GM18907 (cell line): ENCODE data around the gene GPX5.

ENCODE experiments used
- ATAC-seq: cut with Tn5 transposase; IDR thresholded peaks from one replicate; pipeline ENCODE4 v1.9.1; 2021; ENCODE audit warnings: mild to moderate bottlenecking, moderate library complexity; ENCODE audit not compliant: unreplicated experiment

Gene GPX5

GRCh38 chr6:28553986-28554881, 28.6 kb downstream of the GPX5 start:
- no peak for ATAC-seq

- ATAC-seq: no peak
Observed at GRCh38 chr6:28555136-28555535, 29.5 kb downstream of the GPX5 start.

- no peak for ATAC-seq
Observed at GRCh38 chr6:28558629-28559028, 32.9 kb downstream of the GPX5 start.

- no peak for ATAC-seq
Observed at GRCh38 chr6:28563430-28564095, 37.9 kb downstream of the GPX5 start.

- no peak for ATAC-seq
Observed at GRCh38 chr6:28565823-28566526, 40.3 kb downstream of the GPX5 start.

- no peak for ATAC-seq
Observed at GRCh38 chr6:28566527-28567252, 41.0 kb downstream of the GPX5 start.

GRCh38 chr6:28567506-28567905, 41.8 kb downstream of the GPX5 start:
- no peak for ATAC-seq

- ATAC-seq: no peak
Observed at GRCh38 chr6:28568515-28569108, 42.9 kb downstream of the GPX5 start.

GRCh38 chr6:28569748-28570147, 44.1 kb downstream of the GPX5 start:
- no peak for ATAC-seq

- no peak for ATAC-seq
Observed at GRCh38 chr6:28580475-28580874, 54.8 kb downstream of the GPX5 start.

GRCh38 chr6:28583463-28583862, 57.8 kb downstream of the GPX5 start:
- ATAC-seq: no peak
